WTC11 (cell line): Measurements from ENCODE around the gene CENATAC. TPM values are rescaled to one million over a fixed set of nuclear protein-coding genes. Genes with fewer than 3 reads are reported as not detected.
A peak's percentile ranks its signal among the peaks of the same experiment; 100 is the strongest.
"Not testable (repeated sequence)": the region's sequence is repeated elsewhere in the genome, so short reads cannot be mapped to it uniquely, and the experiment has no call there.

Experiments
- ATAC-seq: fragments of 200-7000 bp; cut with Tn5 transposase; 2 replicates; pipeline ENCODE4 v1.10.0; 2021; ENCODE audit warnings: mild to moderate bottlenecking, moderate library complexity
- CTCF ChIA-PET: fragments of 300-600 bp; sonication (Branson Sonifier 250); formaldehyde crosslinking; loops from one replicate; lab custom pipeline; 2021; ENCODE audit warnings: antibody characterized with exemption; lab: Charles Lee
- POLR2A ChIA-PET: fragments of 350-600 bp; sonication (Branson Sonifier 250); formaldehyde crosslinking; loops from one replicate; lab custom pipeline; 2021; ENCODE audit warnings: antibody characterized with exemption; lab: Charles Lee
- DNase-seq: peaks from one replicate; pipeline ENCODE4 v3.0.0; 2021; ENCODE audit warnings: low spot score
- H3K27ac Mint-ChIP-seq: 2 replicates; pipeline ENCODE4 v1.8.0; 2021; ENCODE audit warnings: mixed read lengths
- H3K27me3 Mint-ChIP-seq: 2 replicates; pipeline ENCODE4 v1.8.0; 2021; ENCODE audit warnings: low read depth, mild to moderate bottlenecking, moderate library complexity, mixed read lengths
- H3K36me3 Mint-ChIP-seq: 2 replicates; pipeline ENCODE4 v1.8.0; 2021; ENCODE audit warnings: mixed read lengths
- H3K4me1 Mint-ChIP-seq: 2 replicates; pipeline ENCODE4 v1.8.0; 2022; ENCODE audit warnings: mixed read lengths
- H3K4me3 Mint-ChIP-seq: 2 replicates; pipeline ENCODE4 v1.8.0; 2021; ENCODE audit warnings: mild to moderate bottlenecking, moderate library complexity, mixed read lengths
- H3K9me3 Mint-ChIP-seq: 2 replicates; pipeline ENCODE4 v1.8.0; 2021; ENCODE audit warnings: mixed read lengths
- CREB1 ChIP-seq: sonication (generic); formaldehyde crosslinking; IDR thresholded peaks from 2 replicates; pipeline ENCODE4 v1.8.0; 2023; ENCODE audit warnings: mild to moderate bottlenecking, missing genetic modification reagents
- EMX1 ChIP-seq: fragments of 250-450 bp; sonication (Bioruptor Pico); IDR thresholded peaks from 2 replicates; pipeline ENCODE4 v1.8.0; 2021; ENCODE audit warnings: mild to moderate bottlenecking
- ETV6 ChIP-seq: sonication (generic); formaldehyde crosslinking; IDR thresholded peaks from 2 replicates; pipeline ENCODE4 v1.8.1; 2022; ENCODE audit warnings: mild to moderate bottlenecking, missing genetic modification reagents
- MYBL2 ChIP-seq: sonication (generic); formaldehyde crosslinking; IDR thresholded peaks from 2 replicates; pipeline ENCODE4 v1.8.1; 2023; ENCODE audit warnings: mild to moderate bottlenecking, moderate library complexity, missing genetic modification reagents
- NFATC4 ChIP-seq: fragments of 250-450 bp; sonication (Bioruptor Pico); IDR thresholded peaks from 2 replicates; pipeline ENCODE4 v1.9.0; 2021; ENCODE audit warnings: mild to moderate bottlenecking
- PRRX2 ChIP-seq: fragments of 250-450 bp; sonication (Bioruptor Pico); IDR thresholded peaks from 2 replicates; pipeline ENCODE4 v1.8.0; 2021; ENCODE audit warnings: mild to moderate bottlenecking
- SMAD4 ChIP-seq: sonication (generic); formaldehyde crosslinking; IDR thresholded peaks from 2 replicates; pipeline ENCODE4 v1.8.0; 2022; ENCODE audit warnings: mild to moderate bottlenecking, missing genetic modification reagents
- SP1 ChIP-seq: sonication (generic); formaldehyde crosslinking; conservative IDR thresholded peaks from 2 replicates; pipeline ENCODE4 v1.8.1; 2022; ENCODE audit warnings: missing genetic modification reagents
- TEAD1 ChIP-seq: sonication (generic); formaldehyde crosslinking; IDR thresholded peaks from 2 replicates; pipeline ENCODE4 v1.8.0; 2022; ENCODE audit warnings: mild to moderate bottlenecking, missing genetic modification reagents
- TP53 ChIP-seq: sonication (generic); formaldehyde crosslinking; IDR thresholded peaks from 2 replicates; pipeline ENCODE4 v1.8.1; 2023; ENCODE audit warnings: mild to moderate bottlenecking, missing genetic modification reagents
- ZNF416 ChIP-seq: fragments of 250-450 bp; sonication (Bioruptor Pico); IDR thresholded peaks from 2 replicates; pipeline ENCODE4 v1.9.0; 2021; ENCODE audit warnings: mild to moderate bottlenecking, inconsistent platforms
- total RNA-seq: library from RNA; stranded (reverse); gene quantifications from 3 replicates; pipeline ENCODE4 v1.2.3, GENCODE V29; 2021
- TF ChIP-seq, protein P1 (sequence below): fragments of 250-450 bp; sonication (Bioruptor Pico); IDR thresholded peaks from 2 replicates; pipeline ENCODE4 v1.8.0; 2021; ENCODE audit warnings: mild to moderate bottlenecking
- TF ChIP-seq, protein P2 (sequence below): fragments of 250-450 bp; sonication (Bioruptor Pico); IDR thresholded peaks from 2 replicates; pipeline ENCODE4 v2.1.2; 2022; ENCODE audit warnings: mild to moderate bottlenecking, moderate library complexity
- TF ChIP-seq, protein P3 (sequence below): fragments of 250-450 bp; sonication (Bioruptor Pico); IDR thresholded peaks from 2 replicates; pipeline ENCODE4 v1.9.0; 2021; ENCODE audit warnings: mild to moderate bottlenecking, borderline replicate concordance
- TF ChIP-seq, protein P4 (sequence below): fragments of 200-600 bp; IDR thresholded peaks from 2 replicates; pipeline ENCODE4 v1.8.0; 2022; ENCODE audit warnings: antibody characterized with exemption
- TF ChIP-seq, protein P5 (sequence below): sonication (generic); formaldehyde crosslinking; IDR thresholded peaks from 2 replicates; pipeline ENCODE4 v1.8.1; 2023; ENCODE audit warnings: mild to moderate bottlenecking, missing genetic modification reagents, moderate library complexity

Gene CENATAC
- total RNA-seq, 1 experiment from 2014 or later = 41.7 TPM

DNA sequence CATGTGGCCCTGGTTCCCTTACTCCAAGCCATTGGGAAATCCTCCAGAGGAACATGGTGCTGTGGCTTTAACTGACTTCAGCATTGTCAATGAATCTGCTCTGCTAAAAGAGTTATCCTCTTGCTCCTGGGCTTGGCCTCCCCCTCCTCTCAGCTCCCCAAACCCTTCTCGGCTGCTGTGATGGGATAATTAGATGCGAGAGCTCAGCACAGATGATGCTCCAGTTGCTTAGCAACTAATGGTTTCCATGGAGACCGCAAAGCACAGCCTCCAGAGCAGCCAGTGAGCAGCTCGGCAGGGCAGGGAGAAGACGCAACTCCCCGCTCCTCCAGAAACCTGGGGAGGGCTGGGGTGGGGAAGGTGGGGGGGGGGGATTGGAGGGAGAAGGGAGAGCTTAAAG is 44.7 kb upstream of the CENATAC start (continued):
- TF ChIP-seq, protein P1, sequence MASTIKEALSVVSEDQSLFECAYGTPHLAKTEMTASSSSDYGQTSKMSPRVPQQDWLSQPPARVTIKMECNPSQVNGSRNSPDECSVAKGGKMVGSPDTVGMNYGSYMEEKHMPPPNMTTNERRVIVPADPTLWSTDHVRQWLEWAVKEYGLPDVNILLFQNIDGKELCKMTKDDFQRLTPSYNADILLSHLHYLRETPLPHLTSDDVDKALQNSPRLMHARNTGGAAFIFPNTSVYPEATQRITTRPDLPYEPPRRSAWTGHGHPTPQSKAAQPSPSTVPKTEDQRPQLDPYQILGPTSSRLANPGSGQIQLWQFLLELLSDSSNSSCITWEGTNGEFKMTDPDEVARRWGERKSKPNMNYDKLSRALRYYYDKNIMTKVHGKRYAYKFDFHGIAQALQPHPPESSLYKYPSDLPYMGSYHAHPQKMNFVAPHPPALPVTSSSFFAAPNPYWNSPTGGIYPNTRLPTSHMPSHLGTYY (CRISPR knock-in tag) = no peak
- TF ChIP-seq, protein P2, sequence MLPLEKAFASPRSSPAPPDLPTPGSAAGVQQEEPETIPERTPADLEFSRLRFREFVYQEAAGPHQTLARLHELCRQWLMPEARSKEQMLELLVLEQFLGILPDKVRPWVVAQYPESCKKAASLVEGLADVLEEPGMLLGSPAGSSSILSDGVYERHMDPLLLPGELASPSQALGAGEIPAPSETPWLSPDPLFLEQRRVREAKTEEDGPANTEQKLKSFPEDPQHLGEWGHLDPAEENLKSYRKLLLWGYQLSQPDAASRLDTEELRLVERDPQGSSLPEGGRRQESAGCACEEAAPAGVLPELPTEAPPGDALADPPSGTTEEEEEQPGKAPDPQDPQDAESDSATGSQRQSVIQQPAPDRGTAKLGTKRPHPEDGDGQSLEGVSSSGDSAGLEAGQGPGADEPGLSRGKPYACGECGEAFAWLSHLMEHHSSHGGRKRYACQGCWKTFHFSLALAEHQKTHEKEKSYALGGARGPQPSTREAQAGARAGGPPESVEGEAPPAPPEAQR = no peak
- TF ChIP-seq MYBL2 (CRISPR knock-in tag) = no peak
- TF ChIP-seq, protein P3, sequence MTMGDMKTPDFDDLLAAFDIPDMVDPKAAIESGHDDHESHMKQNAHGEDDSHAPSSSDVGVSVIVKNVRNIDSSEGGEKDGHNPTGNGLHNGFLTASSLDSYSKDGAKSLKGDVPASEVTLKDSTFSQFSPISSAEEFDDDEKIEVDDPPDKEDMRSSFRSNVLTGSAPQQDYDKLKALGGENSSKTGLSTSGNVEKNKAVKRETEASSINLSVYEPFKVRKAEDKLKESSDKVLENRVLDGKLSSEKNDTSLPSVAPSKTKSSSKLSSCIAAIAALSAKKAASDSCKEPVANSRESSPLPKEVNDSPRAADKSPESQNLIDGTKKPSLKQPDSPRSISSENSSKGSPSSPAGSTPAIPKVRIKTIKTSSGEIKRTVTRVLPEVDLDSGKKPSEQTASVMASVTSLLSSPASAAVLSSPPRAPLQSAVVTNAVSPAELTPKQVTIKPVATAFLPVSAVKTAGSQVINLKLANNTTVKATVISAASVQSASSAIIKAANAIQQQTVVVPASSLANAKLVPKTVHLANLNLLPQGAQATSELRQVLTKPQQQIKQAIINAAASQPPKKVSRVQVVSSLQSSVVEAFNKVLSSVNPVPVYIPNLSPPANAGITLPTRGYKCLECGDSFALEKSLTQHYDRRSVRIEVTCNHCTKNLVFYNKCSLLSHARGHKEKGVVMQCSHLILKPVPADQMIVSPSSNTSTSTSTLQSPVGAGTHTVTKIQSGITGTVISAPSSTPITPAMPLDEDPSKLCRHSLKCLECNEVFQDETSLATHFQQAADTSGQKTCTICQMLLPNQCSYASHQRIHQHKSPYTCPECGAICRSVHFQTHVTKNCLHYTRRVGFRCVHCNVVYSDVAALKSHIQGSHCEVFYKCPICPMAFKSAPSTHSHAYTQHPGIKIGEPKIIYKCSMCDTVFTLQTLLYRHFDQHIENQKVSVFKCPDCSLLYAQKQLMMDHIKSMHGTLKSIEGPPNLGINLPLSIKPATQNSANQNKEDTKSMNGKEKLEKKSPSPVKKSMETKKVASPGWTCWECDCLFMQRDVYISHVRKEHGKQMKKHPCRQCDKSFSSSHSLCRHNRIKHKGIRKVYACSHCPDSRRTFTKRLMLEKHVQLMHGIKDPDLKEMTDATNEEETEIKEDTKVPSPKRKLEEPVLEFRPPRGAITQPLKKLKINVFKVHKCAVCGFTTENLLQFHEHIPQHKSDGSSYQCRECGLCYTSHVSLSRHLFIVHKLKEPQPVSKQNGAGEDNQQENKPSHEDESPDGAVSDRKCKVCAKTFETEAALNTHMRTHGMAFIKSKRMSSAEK (CRISPR knock-in tag) = no peak
- no peak for TF ChIP-seq PRRX2
- TF ChIP-seq SMAD4 (CRISPR knock-in tag) = no peak

DNA sequence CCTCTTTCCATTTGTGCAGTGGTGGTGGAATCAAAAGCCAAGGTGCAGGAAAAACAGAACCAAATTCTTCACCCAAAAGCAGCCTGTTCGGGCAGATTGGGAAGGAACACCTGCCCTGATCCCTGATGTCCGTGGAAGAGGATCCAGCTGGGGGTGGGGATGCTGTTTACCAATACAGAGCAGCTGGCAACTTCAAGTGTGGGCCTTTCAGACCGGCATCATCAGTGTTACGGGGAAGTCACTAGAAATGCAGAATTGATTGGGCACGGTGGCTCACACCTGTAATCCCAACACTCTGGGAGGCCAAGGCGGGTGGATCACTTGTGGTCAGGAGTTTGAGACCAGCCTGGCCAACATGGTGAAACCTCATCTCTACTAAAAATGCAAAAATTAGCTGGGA is 44.0 kb upstream of the CENATAC start:
- H3K27me3 Mint-ChIP-seq = peaks cover 21% of the 10 kb centered on the region
- H3K4me3 Mint-ChIP-seq, H3K27ac Mint-ChIP-seq, ATAC-seq, H3K9me3 Mint-ChIP-seq, DNase-seq, H3K36me3 Mint-ChIP-seq, POLR2A ChIA-PET: not testable (repeated sequence)
- CTCF ChIA-PET = interaction anchor here (0.7 to 2.2 kb wide), 6 partner anchors 22 to 264 kb away, joined by 3 to 16 read pairs (median 4); no protein-coding TSS in a partner anchor
- peaks cover 14% of the 10 kb centered on the region for H3K4me1 Mint-ChIP-seq

DNA sequence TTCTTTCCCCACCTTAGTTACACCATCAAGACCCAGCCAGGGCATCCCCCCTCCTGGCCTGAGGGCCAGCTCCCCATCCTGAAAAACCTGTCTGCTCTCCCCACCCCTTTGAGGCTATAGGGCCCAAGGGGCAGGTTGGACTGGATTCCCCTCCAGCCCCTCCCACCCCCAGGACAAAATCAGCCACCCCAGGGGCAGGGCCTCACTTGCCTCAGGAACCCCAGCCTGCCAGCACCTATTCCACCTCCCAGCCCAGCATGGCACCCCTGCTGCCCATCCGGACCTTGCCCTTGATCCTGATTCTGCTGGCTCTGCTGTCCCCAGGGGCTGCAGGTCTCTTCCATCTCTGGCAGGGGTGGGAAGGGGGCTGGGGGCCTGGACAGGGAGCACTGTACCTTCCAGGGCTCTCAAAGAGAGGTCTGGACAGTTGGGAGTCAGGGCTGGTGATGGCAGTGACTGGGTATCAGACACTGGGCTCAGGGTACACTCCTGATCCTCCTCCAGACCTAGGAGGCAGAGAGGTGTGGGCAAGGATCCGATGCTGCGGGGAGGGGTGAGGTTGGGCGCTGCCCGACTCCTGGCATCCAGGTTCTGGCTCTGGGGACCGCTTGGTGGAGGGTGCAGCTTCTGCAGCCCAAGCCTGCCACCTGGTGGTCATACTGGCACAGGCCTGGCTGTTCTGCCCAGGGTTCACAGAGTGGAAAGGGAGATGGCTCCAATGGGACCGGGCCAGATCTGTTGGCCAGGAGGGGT is 41.7 kb upstream of the CENATAC start, which contains the start of gene UPK2:
UPK2 (plus strand) TSS at position 205 of the 753 bp plus-strand sequence; CDS start at position 258, 53 bp downstream.
- no peak within 1 kb of the TSS for H3K4me3 Mint-ChIP-seq
- H3K27me3 Mint-ChIP-seq = peaks cover 17% of the 10 kb centered on the region
- no peaks in the 10 kb centered on the region for H3K9me3 Mint-ChIP-seq

More for the DNA sequence above, 41.7 kb upstream of the CENATAC start, which contains the start of gene UPK2:
- Mint-ChIP-seq H3K27ac (no peak within 1 kb of the TSS), H3K4me1 (peaks cover 14% of the 10 kb centered on the region), H3K36me3 (no peaks in the 10 kb centered on the region)
- TF ChIP-seq EMX1 (CRISPR knock-in tag) = no peak
- TF ChIP-seq NFATC4 (CRISPR knock-in tag) = no peak
- no peak for TF ChIP-seq TEAD1 (CRISPR knock-in tag)
- TF ChIP-seq, protein P4, sequence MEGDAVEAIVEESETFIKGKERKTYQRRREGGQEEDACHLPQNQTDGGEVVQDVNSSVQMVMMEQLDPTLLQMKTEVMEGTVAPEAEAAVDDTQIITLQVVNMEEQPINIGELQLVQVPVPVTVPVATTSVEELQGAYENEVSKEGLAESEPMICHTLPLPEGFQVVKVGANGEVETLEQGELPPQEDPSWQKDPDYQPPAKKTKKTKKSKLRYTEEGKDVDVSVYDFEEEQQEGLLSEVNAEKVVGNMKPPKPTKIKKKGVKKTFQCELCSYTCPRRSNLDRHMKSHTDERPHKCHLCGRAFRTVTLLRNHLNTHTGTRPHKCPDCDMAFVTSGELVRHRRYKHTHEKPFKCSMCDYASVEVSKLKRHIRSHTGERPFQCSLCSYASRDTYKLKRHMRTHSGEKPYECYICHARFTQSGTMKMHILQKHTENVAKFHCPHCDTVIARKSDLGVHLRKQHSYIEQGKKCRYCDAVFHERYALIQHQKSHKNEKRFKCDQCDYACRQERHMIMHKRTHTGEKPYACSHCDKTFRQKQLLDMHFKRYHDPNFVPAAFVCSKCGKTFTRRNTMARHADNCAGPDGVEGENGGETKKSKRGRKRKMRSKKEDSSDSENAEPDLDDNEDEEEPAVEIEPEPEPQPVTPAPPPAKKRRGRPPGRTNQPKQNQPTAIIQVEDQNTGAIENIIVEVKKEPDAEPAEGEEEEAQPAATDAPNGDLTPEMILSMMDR = peak; percentile 96
- no peak for TF ChIP-seq ZNF416 (CRISPR knock-in tag)
- no peak; the same call in 1 of the 2 replicates for TF ChIP-seq ETV6 (CRISPR knock-in tag)
- TF ChIP-seq, protein P5, sequence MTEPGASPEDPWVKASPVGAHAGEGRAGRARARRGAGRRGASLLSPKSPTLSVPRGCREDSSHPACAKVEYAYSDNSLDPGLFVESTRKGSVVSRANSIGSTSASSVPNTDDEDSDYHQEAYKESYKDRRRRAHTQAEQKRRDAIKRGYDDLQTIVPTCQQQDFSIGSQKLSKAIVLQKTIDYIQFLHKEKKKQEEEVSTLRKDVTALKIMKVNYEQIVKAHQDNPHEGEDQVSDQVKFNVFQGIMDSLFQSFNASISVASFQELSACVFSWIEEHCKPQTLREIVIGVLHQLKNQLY = no peak
- TF ChIP-seq MYBL2 (CRISPR knock-in tag) = no peak
- TF ChIP-seq CREB1 = no peak
- TF ChIP-seq SP1 (CRISPR knock-in tag) = peak; percentile 38; the same call in 1 of the 2 replicates
- TF ChIP-seq TP53 (CRISPR knock-in tag) = no peak
- POLR2A ChIA-PET = interaction anchor here (0.6 to 1.6 kb wide), 4 partner anchors 27 to 164 kb away, joined by 3 to 4 read pairs (median 3); no protein-coding TSS in a partner anchor
- DNase-seq (peak; percentile 96), ATAC-seq (peak; percentile 96)
- CTCF ChIA-PET = interaction anchor here (0.7 to 3.6 kb wide), 24 partner anchors 8 to 343 kb away, joined by 3 to 19 read pairs (median 4); partner anchors contain the start of genes CENATAC, CXCR5 and DDX6
